ENCODE data around the gene GJA4.
A peak's percentile ranks its signal among the peaks of the same experiment; 100 is the strongest.

GJA4 gene

GRCh38 chr1:34787461-34788420, 5.1 kb upstream of the GJA4 start:
- H3K4me2 ChIP-seq (ENCODE audit: low read length), result no peak overlapping the region
- no peaks in the 10 kb centered on the region for H3K9me3 ChIP-seq (ENCODE audit: low read length)
- H3K4me1 ChIP-seq (ENCODE audit: insufficient read depth, low read length, severe bottlenecking), result no peaks in the 10 kb centered on the region
- no peak overlapping the region for H2AFZ ChIP-seq (ENCODE audit: low read length)
- H3K4me3 ChIP-seq (ENCODE audit: low read depth, low read length, poor library complexity, severe bottlenecking), result no peak overlapping the region
- no peaks in the 10 kb centered on the region for H3K36me3 ChIP-seq (ENCODE audit: insufficient read depth, low read length)
- H3K27me3 ChIP-seq (ENCODE audit: insufficient read depth, low read length), result peaks cover 7% of the 10 kb centered on the region
- no peaks in the 10 kb centered on the region for H3K79me2 ChIP-seq (ENCODE audit: insufficient read depth, low read length)
- H3K9ac ChIP-seq (ENCODE audit: low read length), result no peak overlapping the region
- no peaks in the 10 kb centered on the region for H3K9me2 ChIP-seq (ENCODE audit: low read depth, low read length)
- no peaks in the 10 kb centered on the region for H3F3A ChIP-seq (ENCODE audit: insufficient read depth, low read length)
- no peak for TF ChIP-seq EZH2 (IDR thresholded peaks at IDR 0.05; ENCODE audit: borderline replicate concordance, low read length)
- peak; percentile 52 for TF ChIP-seq CTCF (IDR thresholded peaks at IDR 0.05; ENCODE audit: low read length)
- H4K20me1 ChIP-seq (ENCODE audit: insufficient read depth, low read length), result no peaks in the 10 kb centered on the region
- H3K27ac ChIP-seq (ENCODE audit: low read depth, low read length, poor library complexity, severe bottlenecking), result no peak overlapping the region

- peaks cover 14% of the 10 kb centered on the region for H3K27me3 ChIP-seq (ENCODE audit: insufficient read depth, low read length)
Observed at GRCh38 chr1:34790985-34791384, 1.8 kb upstream of the GJA4 start.

GRCh38 chr1:34792424-34792823, 375 bp upstream of the GJA4 start:
- Histone ChIP-seq H3K9me2 (ENCODE audit: low read depth, low read length) (no peaks in the 10 kb centered on the region), H3K79me2 (ENCODE audit: insufficient read depth, low read length) (no peaks in the 10 kb centered on the region), H3K36me3 (ENCODE audit: insufficient read depth, low read length) (no peaks in the 10 kb centered on the region), H3K4me3 (ENCODE audit: low read depth, low read length, poor library complexity, severe bottlenecking) (no peak overlapping the region), H3K4me1 (ENCODE audit: insufficient read depth, low read length, severe bottlenecking) (no peaks in the 10 kb centered on the region), H3K9ac (ENCODE audit: low read length) (no peak overlapping the region), H3K9me3 (ENCODE audit: low read length) (no peaks in the 10 kb centered on the region), H4K20me1 (ENCODE audit: insufficient read depth, low read length) (no peaks in the 10 kb centered on the region), H3K4me2 (ENCODE audit: low read length) (no peak overlapping the region), H2AFZ (ENCODE audit: low read length) (no peak overlapping the region), H3K27ac (ENCODE audit: low read depth, low read length, poor library complexity, severe bottlenecking) (no peak overlapping the region), H3F3A (ENCODE audit: insufficient read depth, low read length) (no peaks in the 10 kb centered on the region), H3K27me3 (ENCODE audit: insufficient read depth, low read length) (peaks cover 16% of the 10 kb centered on the region)
- TF ChIP-seq EZH2 (IDR thresholded peaks at IDR 0.05; ENCODE audit: borderline replicate concordance, low read length), result no peak

More at GRCh38 chr1:34790985-34791384, 1.8 kb upstream of the GJA4 start:
- Histone ChIP-seq H3K36me3 (ENCODE audit: insufficient read depth, low read length) (no peaks in the 10 kb centered on the region), H3K9me2 (ENCODE audit: low read depth, low read length) (no peaks in the 10 kb centered on the region), H3K4me2 (ENCODE audit: low read length) (no peak overlapping the region), H3K4me3 (ENCODE audit: low read depth, low read length, poor library complexity, severe bottlenecking) (no peak overlapping the region), H3F3A (ENCODE audit: insufficient read depth, low read length) (no peaks in the 10 kb centered on the region), H4K20me1 (ENCODE audit: insufficient read depth, low read length) (no peaks in the 10 kb centered on the region), H2AFZ (ENCODE audit: low read length) (no peak overlapping the region), H3K4me1 (ENCODE audit: insufficient read depth, low read length, severe bottlenecking) (no peaks in the 10 kb centered on the region), H3K9ac (ENCODE audit: low read length) (no peak overlapping the region), H3K27ac (ENCODE audit: low read depth, low read length, poor library complexity, severe bottlenecking) (no peak overlapping the region), H3K9me3 (ENCODE audit: low read length) (no peaks in the 10 kb centered on the region), H3K79me2 (ENCODE audit: insufficient read depth, low read length) (no peaks in the 10 kb centered on the region)
- no peak for TF ChIP-seq CTCF (IDR thresholded peaks at IDR 0.05; ENCODE audit: low read length)
- no peak for TF ChIP-seq EZH2 (IDR thresholded peaks at IDR 0.05; ENCODE audit: borderline replicate concordance, low read length)
